HL-60/S4 treated with retinoic acid at 250 ng/mL for 4 days and 3 days (cell line): ENCODE results near the gene PRKCA.
"Not testable (repeated sequence)": the region's sequence is repeated elsewhere in the genome, so short reads cannot be mapped to it uniquely, and the experiment has no call there.

ENCODE experiments used
- in situ Hi-C: fragments of 300-500 bp; cut with MboI; formaldehyde crosslinking; loops from 2 replicates; pipeline ENCODE4 v1.7.0; 2022; ENCODE audit warnings: low sequenced_read_pairs

PRKCA gene

GRCh38 chr17:66319226-66319625 is 16.8 kb downstream of the PRKCA start:
- in situ Hi-C loops, result no loop called here

DNA sequence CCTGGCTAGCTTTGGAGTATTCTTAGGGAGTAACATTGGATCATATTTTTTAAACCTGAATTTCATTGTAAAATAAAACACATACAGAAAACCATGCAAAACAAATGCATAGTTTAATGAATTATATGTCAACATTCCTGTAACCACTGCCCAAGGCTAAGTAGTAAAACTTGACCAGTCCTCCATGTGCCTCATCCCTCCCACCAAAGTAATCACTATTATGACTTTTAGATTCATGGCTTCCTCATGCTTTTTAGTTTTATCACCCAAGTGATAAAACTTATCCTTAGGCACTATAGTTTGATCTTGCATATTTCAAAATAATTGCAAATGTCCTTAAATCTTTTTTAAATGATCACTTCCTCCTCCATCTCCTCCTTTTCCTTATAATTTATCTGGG is 20.4 kb downstream of the PRKCA start:
- in situ Hi-C loops, result no loop called here

GRCh38 chr17:66324381-66325004 is 22.1 kb downstream of the PRKCA start:
- in situ Hi-C loops, result not testable (repeated sequence)

- in situ Hi-C loops, result no loop called here
Measured at GRCh38 chr17:66326476-66327047, 24.1 kb downstream of the PRKCA start.

- in situ Hi-C loops, result no loop called here
Measured at GRCh38 chr17:66330646-66331037, 28.2 kb downstream of the PRKCA start.

DNA sequence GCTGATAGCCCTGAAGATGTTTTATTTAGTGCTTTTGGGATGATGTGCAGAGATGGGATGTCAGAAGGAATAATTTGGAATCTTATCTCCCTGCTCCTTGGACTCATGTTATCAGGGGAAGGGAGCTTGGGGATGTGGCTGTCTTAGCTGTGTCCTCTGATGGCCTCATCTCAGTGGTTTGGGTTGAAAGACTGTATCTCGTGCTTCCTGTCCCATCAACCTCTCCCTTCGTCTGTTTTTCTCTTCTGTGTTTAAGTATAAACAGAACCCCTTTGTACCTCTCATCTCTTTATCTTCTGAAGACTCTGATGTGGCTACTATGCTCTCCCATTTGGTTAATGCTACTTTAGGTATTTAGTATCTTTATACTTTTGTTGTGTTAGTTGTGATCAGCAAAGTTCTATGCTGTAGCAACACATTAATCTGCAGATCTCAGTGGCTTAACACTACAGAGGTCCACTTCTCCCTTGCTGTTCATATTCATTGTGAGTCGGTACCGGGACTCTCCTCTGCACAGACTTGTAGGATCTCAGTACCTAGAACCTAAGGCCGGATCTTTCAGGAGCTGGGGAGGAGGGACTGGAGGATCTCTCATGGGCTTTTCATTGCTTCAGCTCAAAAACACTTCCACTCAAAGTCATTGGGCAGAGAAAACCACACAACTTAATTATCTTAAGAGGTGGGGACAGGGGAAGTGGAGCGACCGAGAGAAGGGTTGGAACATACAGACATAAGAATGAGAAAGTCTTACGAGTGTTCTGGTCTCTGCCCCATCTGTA is 28.8 kb downstream of the PRKCA start:
- in situ Hi-C loops, result no loop called here

- in situ Hi-C loops, result no loop called here
Measured at GRCh38 chr17:66335797-66336196, 33.4 kb downstream of the PRKCA start.

- in situ Hi-C loops, result no loop called here
Measured at GRCh38 chr17:66337268-66337667, 34.9 kb downstream of the PRKCA start.

DNA sequence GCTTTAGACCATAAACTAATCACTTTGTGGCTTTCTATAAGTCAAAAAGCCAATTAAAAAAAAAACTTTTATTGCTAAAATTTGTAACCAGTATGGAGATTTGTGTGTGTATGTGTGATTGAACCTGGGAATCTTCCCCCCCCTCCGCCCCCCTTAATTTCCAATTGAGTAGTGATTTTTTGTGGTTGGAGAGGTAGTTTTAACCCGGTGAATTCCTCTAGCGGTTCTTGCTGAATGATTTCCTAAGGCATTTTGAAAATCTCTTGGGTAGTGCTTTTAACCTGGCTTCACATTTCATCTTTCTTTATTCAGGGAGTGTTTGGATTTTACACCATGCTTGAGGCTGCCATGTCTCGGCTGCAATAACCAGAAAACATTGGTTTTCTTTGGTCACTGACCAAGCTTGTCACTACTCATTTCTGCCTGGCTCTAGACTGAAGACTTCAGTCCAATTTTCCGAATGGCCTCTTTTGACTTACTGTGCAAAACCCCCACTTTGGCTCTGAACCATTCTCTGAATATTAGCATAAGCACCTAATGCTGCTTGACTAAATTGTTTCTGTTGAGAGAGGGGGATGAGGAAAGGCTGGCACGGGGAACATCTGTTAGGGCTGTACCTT is 35.6 kb downstream of the PRKCA start:
- in situ Hi-C loops, result no loop called here

GRCh38 chr17:66338937-66339336 is 36.5 kb downstream of the PRKCA start:
- in situ Hi-C loops, result no loop called here

GRCh38 chr17:66339561-66339960 is 37.1 kb downstream of the PRKCA start:
- in situ Hi-C loops, result no loop called here

DNA sequence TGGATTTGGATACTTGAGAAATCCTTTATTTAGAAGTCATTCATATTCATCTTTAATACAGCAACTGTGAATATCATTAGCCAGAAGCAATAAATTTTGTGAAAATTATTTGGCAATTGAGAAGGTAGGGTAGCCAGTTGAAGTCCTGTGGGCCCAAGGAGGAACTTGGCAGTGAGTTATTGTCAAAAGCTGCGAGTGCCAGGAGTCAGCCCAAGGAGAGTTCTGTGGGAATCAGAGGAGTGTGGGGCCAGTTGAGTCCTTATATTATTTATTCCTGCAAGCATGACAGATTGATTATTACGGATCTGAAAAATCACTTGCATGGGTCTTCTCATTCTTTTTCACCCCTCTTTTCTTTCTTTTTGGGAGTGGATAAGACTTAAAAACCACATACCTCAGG is 38.3 kb downstream of the PRKCA start:
- in situ Hi-C loops, result no loop called here

DNA sequence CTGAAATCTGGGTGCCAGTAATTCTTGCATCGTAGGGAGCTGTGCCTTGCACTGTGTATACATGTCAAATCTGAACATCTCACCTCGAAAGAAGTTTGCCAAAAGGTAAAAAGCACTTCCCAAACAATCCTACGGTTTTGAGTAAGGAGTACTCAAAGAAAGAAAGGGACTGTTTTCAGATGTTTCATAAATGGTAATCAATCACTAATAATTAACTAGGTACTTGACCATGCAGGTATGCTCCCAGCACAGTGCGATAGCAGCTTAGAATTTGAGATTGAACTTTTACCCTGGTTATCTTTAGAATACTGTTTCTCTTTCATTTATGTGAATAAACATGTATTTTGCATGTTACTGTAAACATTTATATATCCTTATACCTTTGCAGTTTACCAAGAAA is 39.0 kb downstream of the PRKCA start:
- in situ Hi-C loops, result no loop called here

DNA sequence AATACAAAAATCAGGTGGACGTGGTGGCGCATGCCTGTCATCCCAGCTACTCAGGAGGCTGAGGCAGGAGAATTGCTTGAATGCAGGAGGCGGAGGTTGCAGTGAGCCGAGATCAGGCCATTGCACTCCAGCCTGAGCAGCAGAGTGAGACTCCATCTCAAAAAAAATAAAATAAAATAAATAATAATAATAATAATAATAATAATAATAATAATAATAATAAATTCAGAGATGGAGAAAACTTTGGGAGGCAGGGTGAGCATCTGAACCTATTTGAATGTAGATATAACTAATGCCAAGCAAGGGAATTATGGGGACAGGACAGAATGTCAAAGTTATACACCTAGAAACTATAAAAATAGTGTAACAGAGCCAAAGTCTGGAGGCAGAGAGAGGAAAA is 39.9 kb downstream of the PRKCA start:
- in situ Hi-C loops, result not testable (repeated sequence)

DNA sequence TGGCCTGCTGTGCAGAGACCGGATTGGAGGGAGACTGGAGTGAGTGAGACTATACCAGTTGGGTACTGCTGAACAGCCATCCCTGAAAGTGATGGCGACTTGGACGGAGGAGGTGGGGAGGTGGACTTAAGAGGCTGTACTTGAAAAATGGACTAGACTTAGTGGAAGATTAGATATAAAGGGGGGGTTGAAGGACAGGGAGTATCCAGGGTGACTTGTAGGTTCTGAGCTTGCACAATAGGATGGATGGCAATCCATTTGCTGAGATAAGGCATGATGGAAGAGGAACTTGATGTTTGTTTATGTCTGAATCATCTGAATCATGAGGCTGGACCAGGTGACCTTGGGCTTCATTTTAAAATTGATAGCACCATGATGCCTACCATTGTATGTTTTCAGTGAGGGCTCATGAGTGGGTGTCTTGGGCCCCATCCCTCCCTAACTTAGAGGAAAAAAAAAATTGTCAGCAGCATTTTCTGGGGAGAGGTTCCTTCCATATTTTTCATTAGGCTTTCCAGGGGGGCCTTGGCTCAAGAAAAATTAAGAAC is 41.2 kb downstream of the PRKCA start:
- in situ Hi-C loops, result no loop called here

DNA sequence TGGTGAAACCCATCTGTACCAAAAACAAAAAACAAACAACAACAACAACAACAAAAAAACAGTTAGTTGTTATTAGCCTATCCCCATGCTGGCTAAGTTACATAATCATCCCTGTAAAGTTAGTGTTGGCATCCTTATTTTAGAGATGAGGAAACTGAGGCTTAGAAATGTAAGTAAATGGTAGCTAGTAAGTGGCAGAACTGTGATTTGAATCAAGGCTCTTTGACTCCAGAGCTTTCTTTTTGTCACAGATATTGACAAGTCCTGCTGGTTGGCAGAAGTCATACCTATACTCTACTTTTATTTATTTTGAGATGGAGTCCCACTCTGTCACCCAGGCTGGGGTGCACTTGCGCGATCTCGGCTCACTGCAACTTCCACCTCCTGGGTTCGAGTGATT is 42.1 kb downstream of the PRKCA start:
- in situ Hi-C loops, result no loop called here

DNA sequence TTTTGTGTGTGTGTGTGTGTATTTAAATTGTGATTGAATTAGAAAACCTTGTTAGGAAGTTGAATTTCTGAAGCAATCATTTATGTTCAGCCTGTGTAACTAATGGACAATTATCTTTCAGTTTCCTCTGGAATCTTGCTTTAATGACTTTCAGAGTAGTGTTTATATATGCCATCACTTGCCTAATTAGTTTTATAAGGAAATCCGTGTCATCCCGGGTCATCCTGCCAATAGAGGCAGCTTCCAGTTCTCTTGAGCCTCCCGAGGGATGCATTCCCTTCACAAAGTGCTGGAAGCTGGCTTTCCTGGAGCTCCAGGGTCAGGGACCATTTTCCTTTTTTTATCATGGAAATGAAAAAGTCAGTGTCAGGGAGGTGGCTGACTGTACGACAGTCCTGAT is 42.9 kb downstream of the PRKCA start:
- in situ Hi-C loops, result no loop called here

DNA sequence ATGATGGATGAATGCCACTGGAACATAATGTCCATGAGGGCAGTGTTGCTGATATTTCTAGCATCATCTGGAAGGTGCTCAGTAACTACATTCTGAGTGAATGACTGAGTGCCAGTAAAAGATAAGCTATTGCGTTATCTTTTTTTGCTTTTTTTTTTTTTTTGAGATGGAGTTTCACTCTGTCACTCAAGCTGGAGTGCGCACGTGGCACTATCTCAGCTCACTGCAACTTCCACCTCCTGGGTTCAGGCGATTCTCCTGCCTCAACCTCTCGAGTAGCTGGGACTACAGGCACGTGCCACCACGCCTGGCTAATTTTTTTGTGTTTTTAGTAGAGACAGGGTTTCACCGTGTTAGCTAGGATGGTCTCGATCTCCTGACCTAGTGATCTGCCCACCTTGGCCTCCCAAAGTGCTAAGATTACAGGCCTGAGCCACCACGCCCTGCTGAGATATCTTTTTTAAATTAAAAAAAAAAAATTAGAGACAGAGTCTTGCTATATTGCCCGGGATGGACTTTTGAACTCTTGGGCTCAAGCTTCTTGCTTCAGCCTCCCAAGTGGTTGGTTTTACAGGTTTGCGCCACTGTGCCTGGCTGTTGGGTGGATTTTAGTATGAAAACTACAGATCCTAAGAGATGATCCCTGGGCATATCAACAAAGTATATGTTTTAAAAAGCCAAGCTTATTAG is 43.7 kb downstream of the PRKCA start:
- in situ Hi-C loops, result not testable (repeated sequence)

- in situ Hi-C loops, result no loop called here
Measured at GRCh38 chr17:66347661-66348514, 45.5 kb downstream of the PRKCA start.

- in situ Hi-C loops, result no loop called here
Measured at GRCh38 chr17:66348584-66349165, 46.3 kb downstream of the PRKCA start.
